Common myeloid progenitor, CD34-positive (primary cell): ENCODE measurements around the gene TEX261.

Experiments used
- CTCF ChIA-PET: fragments of 350-600 bp; sonication (Branson Sonifier 250); formaldehyde crosslinking; loops from one replicate; lab custom pipeline; 2021; ENCODE audit warnings: antibody characterized with exemption; lab: Charles Lee
- POLR2A ChIA-PET: fragments of 350-600 bp; sonication (Branson Sonifier 250); formaldehyde crosslinking; loops from one replicate; lab custom pipeline; 2021; ENCODE audit warnings: antibody characterized with exemption; lab: Charles Lee
- DNase-seq, 3 donors: peaks; one replicate each; pipeline versions ENCODE4 v3.0.0 to v3.0.0-alpha.2; 2013
- H3K27ac ChIP-seq, 2 experiments: 1 replicate in 1 of 2; 2 replicates in 1 of 2; pipeline ENCODE4 v1.7.0; 2013; ENCODE audit warnings: inconsistent platforms in 2 of 2, low read length in 2 of 2, mild to moderate bottlenecking in 2 of 2, low read depth in 1 of 2, moderate library complexity in 1 of 2; ENCODE audit not compliant: severe bottlenecking in 2 of 2, insufficient read depth in 1 of 2, poor library complexity in 1 of 2
- H3K27me3 ChIP-seq, 5 experiments: replicated peaks in 2 of 5; 1 replicate in 3 of 5; 2 replicates in 2 of 5; pipeline versions ENCODE4 v1.6.1 to v1.7.0; 2013; ENCODE audit warnings: low read length in 4 of 5, mild to moderate bottlenecking in 2 of 5, moderate library complexity in 2 of 5, inconsistent platforms in 1 of 5; ENCODE audit not compliant: insufficient read depth in 5 of 5, control insufficient read depth in 4 of 5
- H3K36me3 ChIP-seq, 4 experiments: 1 replicate in 2 of 4; 2 replicates in 2 of 4; pipeline versions ENCODE4 v1.6.1 to v1.7.0; 2013; ENCODE audit warnings: low read length in 3 of 4, control low read depth in 1 of 4, mild to moderate bottlenecking in 1 of 4; ENCODE audit not compliant: control insufficient read depth in 4 of 4, insufficient read depth in 4 of 4
- H3K4me1 ChIP-seq, 4 experiments: 1 replicate in 3 of 4; 2 replicates in 1 of 4; pipeline versions ENCODE4 v1.6.1 to v1.7.1; 2013; ENCODE audit warnings: low read length in 3 of 4, mild to moderate bottlenecking in 3 of 4, control low read depth in 1 of 4, inconsistent platforms in 1 of 4, moderate library complexity in 1 of 4; ENCODE audit not compliant: control insufficient read depth in 4 of 4, insufficient read depth in 4 of 4; ENCODE audit errors: control extremely low read depth in 1 of 4
- H3K4me3 ChIP-seq, 7 experiments: 1 replicate in 4 of 7; 2 replicates in 3 of 7; pipeline versions ENCODE4 v1.5.1 to v1.7.0; 2013; ENCODE audit warnings: mild to moderate bottlenecking in 7 of 7, low read length in 6 of 7, moderate library complexity in 6 of 7, inconsistent platforms in 2 of 7, low read depth in 2 of 7, control low read depth in 1 of 7; ENCODE audit not compliant: insufficient read depth in 4 of 7, control insufficient read depth in 1 of 7; ENCODE audit errors: extremely low read depth in 1 of 7
- H3K9me3 ChIP-seq, 5 experiments: 1 replicate in 4 of 5; 2 replicates in 1 of 5; pipeline versions ENCODE4 v1.6.1 to v1.7.1; 2013; ENCODE audit warnings: low read length in 4 of 5, mild to moderate bottlenecking in 2 of 5, inconsistent platforms in 1 of 5, low read depth in 1 of 5, moderate library complexity in 1 of 5; ENCODE audit not compliant: control insufficient read depth in 4 of 5, insufficient read depth in 2 of 5; ENCODE audit errors: control extremely low read depth in 1 of 5
- WGBS: methylation state at CpG from one replicate; pipeline ENCODE4 v1.1.5; 2013; ENCODE audit not compliant: insufficient coverage; 5-methylcytosine and 5-hydroxymethylcytosine counted together

The TEX261 gene

DNA sequence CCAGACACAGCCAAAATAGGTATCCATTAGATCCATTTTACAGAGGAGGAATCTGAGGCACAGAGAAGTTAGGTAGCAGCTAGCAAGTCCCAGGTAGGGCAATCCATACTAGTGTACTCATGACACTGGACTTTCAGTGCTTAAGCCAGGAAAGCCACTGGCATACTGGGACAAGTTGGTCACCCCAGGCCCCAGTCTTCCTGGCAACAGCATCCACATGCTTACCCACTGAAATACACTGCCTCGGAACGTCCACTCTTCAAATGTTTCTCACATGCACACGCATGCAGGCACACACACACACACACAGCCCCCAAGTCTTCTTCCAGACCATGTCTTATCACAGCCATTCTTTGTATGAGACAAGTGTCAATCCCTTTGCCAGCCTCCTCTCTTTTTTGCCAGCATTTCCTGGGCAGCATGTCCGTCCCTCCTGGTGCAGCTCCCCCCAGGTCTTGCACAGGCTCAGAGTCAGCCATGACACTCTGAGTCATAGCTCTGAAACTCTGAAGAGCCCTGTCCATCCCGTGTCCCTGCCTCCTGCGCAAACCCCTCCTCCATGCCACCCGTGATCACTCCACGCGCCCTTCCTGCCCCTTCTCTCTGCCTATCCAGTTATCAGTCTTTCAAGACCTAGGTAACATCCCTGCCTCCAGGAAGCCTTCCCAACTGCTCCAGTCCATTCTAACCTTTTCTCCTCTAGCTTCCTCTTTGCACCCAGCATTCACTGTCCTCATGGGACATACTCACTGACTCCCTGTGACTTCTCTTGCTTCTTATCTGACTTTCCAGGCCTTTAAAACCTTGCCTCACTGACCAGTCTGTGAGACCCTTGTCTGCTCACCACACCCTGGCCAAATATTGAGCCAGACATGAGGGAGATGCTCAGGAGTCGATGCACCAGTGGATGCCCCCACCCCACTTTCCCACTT, 10.9 kb upstream of the TEX261 start:
- no peak for DNase-seq
- Histone ChIP-seq H3K9me3 (no peaks in the 10 kb centered on the region), H3K4me1 (peaks cover 0 to 8% (median 4%) of the 10 kb centered on the region in 4 experiments), H3K4me3 (no peak overlapping the region), H3K27me3 (peaks cover 0 to 4% (median 0%) of the 10 kb centered on the region in 5 experiments), H3K27ac (no peak overlapping the region), H3K36me3 (no peaks in the 10 kb centered on the region)
- WGBS: 97% methylated on average over 10 of the region's 10 CpGs
- ChIA-PET CTCF (interaction anchor here (1.8 to 4.8 kb wide), 3 partner anchors 13 to 39 kb away, joined by 4 to 14 read pairs (median 11); no protein-coding TSS in a partner anchor), POLR2A (interaction anchor here (0.5 kb wide), 1 partner anchor 51 kb away, joined by 3 read pairs; no protein-coding TSS in a partner anchor)

DNA sequence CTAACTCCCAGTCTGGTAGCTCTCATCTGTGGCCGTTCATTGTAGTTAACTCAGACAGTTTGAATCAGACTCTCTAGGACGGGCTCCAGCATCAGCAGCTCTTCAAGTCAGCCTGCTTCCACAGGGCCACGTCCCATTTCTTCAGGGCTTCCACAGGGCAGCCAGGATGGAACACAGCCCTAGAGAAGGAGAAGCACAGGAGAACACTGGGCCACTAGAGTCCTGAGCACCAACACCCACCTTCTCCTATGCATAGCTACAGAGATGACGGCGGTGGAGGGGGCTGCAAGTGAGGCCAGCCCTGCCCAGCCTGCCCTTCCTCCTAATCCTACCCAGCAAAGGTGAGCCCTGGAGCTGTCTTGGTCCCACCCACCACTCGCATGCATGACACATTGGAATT, 10.2 kb upstream of the TEX261 start:
- Histone ChIP-seq H3K4me1 (peaks cover 0 to 8% (median 4%) of the 10 kb centered on the region in 4 experiments), H3K9me3 (no peaks in the 10 kb centered on the region), H3K36me3 (no peaks in the 10 kb centered on the region), H3K27ac (no peak overlapping the region), H3K4me3 (no peak overlapping the region), H3K27me3 (peaks cover 0 to 4% (median 0%) of the 10 kb centered on the region in 5 experiments)
- ChIA-PET CTCF (interaction anchor here (1.8 to 4.8 kb wide), 3 partner anchors 12 to 38 kb away, joined by 4 to 14 read pairs (median 11); no protein-coding TSS in a partner anchor), POLR2A (no interaction called here)
- DNase-seq: no peak
- 94% methylated on average over 6 of the region's 6 CpGs for WGBS

DNA sequence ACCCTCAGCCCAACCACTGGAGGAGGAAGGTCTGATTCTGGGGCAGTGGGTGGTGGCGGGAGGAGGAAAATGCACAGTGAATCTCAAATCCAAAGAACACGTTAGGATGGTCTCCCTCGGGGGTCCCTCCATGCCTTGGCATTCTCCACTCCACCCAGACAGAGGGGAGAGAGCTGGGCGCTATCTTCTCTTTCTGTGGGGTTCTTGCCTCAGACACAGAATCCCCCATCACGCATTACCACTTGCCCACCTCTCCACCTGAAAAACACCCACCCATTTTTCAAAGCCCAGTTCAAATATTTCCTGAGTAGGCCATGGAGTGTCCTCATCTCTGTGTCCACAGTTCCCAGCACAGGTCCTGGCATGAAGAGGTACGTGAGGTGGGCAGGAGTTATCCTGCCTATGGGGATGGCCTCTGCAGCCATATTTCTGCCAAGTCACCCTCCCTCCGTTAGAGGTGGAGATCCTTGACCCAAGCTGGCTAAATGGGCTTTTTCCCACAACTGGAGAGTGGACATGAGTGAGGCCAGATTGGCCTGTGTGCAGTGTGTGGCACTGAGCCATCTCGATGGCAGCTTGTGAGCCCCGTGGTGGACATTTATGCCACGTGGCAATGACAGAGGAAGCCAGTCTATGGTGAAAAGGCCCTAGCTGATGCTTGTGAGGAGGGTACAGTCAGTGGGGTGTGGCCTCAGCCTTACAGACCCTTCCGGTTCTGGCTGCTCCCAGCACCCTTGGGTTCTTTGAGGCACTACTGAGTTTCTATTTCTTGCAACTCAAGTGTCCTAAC, 9.5 kb upstream of the TEX261 start:
- CTCF ChIA-PET: interaction anchor here (1.8 to 4.8 kb wide), 3 partner anchors 12 to 37 kb away, joined by 4 to 14 read pairs (median 11); no protein-coding TSS in a partner anchor
- peaks cover 0 to 4% (median 0%) of the 10 kb centered on the region in 5 experiments for H3K27me3 ChIP-seq
- no peak overlapping the region for H3K4me3 ChIP-seq
- H3K4me1 ChIP-seq: peaks cover 0 to 12% (median 6%) of the 10 kb centered on the region in 4 experiments
- POLR2A ChIA-PET: no interaction called here
- no peak for DNase-seq
- no peak overlapping the region for H3K27ac ChIP-seq
- WGBS: 85% methylated on average over 9 of the region's 11 CpGs
- no peaks in the 10 kb centered on the region for H3K36me3 ChIP-seq
- H3K9me3 ChIP-seq: no peaks in the 10 kb centered on the region

DNA sequence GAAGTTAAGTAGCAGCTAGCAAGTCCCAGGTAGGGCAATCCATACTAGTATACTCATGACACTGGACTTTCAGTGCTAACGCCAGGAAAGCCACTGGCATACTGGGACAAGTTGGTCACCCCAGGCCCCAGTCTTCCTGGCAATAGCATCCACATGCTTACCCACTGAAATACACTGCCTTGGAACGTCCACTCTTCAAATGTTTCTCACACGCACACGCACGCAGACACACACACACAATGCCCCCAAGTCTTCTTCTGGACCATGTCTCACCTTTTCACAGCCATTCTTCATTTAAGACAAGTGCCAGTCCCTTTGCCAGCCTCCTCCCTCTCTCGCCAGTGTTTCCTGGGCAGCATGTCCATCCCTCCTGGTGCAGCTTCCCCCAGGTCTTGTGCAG, 8.7 kb upstream of the TEX261 start:
- POLR2A ChIA-PET: no interaction called here
- CTCF ChIA-PET: interaction anchor here (4.8 kb wide), 1 partner anchor 11 kb away, joined by 14 read pairs; no protein-coding TSS in a partner anchor
- Histone ChIP-seq H3K9me3 (no peaks in the 10 kb centered on the region), H3K36me3 (no peaks in the 10 kb centered on the region), H3K27ac (no peak overlapping the region), H3K4me1 (peaks cover 0 to 12% (median 6%) of the 10 kb centered on the region in 4 experiments), H3K4me3 (no peak overlapping the region), H3K27me3 (peaks cover 0 to 4% (median 0%) of the 10 kb centered on the region in 5 experiments)
- DNase-seq: no peak
- WGBS: 98% methylated on average over 6 of the region's 6 CpGs

DNA sequence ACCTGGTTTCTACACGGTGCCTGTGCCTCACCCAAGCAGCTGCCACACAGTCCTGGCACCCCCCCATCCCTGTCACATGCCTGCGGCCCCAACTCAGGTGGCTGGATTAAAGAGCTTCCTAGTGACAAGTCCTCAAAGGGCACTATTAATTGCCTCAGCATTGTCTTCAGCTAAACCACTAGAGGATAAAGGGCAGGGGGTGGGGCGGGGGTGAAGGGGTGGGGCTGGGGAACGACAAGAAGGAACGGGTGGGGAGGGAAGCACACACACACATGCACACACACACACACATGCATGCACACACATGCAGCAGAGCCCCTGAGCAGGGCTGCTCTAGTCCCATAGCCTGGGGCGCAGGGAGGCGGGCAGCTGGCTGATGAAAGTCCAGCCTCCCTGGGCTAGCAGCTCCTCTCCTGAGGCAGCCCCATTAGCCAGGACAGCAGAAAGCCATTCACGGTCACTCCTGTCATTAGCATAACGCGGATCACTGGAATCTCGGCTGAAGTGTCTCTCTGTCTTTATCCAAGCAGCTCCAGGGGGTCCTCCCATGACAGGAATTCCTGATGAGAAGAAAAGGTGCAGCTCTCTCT, 7.4 kb upstream of the TEX261 start:
- H3K36me3 ChIP-seq: no peaks in the 10 kb centered on the region
- no peak overlapping the region for H3K27ac ChIP-seq
- H3K9me3 ChIP-seq: no peaks in the 10 kb centered on the region
- peaks cover 0 to 12% (median 6%) of the 10 kb centered on the region in 4 experiments for H3K4me1 ChIP-seq
- H3K4me3 ChIP-seq: no peak overlapping the region
- POLR2A ChIA-PET: no interaction called here
- peaks cover 0 to 4% (median 0%) of the 10 kb centered on the region in 5 experiments for H3K27me3 ChIP-seq
- WGBS: 98% methylated on average over 4 of the region's 11 CpGs
- CTCF ChIA-PET: interaction anchor here (1.0 to 4.8 kb wide), 12 partner anchors 10 to 391 kb away, joined by 3 to 14 read pairs (median 6); no protein-coding TSS in a partner anchor
- no peak for DNase-seq

DNA sequence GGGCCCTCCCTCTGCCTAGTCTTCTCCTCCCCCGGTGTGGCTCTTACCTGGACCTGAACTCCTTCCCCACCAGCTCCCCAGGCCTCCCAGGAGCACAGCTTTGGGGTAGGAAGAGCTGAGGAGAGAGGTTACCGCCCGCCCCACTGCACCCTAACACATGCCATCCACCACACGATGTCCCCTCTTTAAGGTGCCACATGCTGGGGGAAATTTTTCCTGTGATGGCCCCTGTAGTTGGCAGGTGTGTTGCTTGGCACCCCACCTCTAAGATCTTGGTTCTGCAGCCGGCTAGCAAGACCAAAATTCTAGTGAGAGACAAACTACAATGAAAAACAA, 6.9 kb upstream of the TEX261 start:
- WGBS: 86% methylated on average over 1 of the region's 5 CpGs

More for the DNA sequence above, 6.9 kb upstream of the TEX261 start:
- Histone ChIP-seq H3K27ac (no peak overlapping the region), H3K27me3 (peaks cover 0 to 4% (median 0%) of the 10 kb centered on the region in 5 experiments), H3K9me3 (no peaks in the 10 kb centered on the region), H3K36me3 (no peaks in the 10 kb centered on the region), H3K4me3 (no peak overlapping the region), H3K4me1 (peaks cover 0 to 12% (median 6%) of the 10 kb centered on the region in 4 experiments)
- ChIA-PET POLR2A (no interaction called here), CTCF (interaction anchor here (1.0 to 4.8 kb wide), 13 partner anchors 9 to 392 kb away, joined by 3 to 14 read pairs (median 5); no protein-coding TSS in a partner anchor)
- DNase-seq: no peak
